ENCODE data around the gene TBL2. TPM values are rescaled to one million over a fixed set of nuclear protein-coding genes. Genes with fewer than 3 reads are reported as not detected.

Gene TBL2
- total and polyA plus RNA-seq, 11 donors, result 3.5 to 27.3 (median 14.1) TPM

DNA sequence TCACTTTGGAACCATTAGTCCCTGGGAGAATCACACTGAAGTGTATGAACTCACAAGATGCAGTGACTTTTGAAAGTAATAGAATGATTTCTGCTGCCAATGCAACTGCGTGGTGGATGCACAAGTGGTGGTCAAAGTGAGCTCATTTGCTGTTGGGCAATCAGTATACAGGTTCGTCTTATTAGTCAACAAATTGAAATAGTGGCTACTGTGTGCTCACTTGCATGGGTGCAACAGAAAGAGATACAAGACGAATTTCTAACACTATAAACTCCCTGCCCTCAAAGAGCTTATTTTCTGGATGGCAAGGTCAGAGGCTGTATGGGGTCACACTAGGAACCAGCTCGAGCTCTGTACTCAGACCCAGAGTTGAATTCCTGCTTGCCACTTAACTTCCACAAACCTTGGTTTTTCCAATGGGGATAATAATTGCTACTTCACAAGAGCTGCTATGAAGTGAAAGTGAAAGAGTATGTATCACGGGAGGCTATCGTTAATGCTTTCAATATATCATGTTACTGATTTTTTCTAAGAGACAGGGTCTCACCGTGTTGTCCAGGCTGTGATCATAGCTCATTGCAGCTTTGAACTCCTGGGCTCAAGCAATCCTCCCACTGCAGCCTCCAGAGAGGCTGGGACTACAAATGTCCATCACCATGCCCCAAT, 12.6 kb downstream of the TBL2 start:
- peak overlapping the region in 8 of 12 donors; percentile 12 to 47 (median 22) for H3K4me3 ChIP-seq
- peaks cover 0 to 11% (median 0%) of the 10 kb centered on the region in 12 donors for H3K4me1 ChIP-seq
- 65 to 75% (median 70%) methylated on average over 7 of the region's 7 CpGs for WGBS, 4 donors
- H3K9me3 ChIP-seq, result no peaks in the 10 kb centered on the region
- no peaks in the 10 kb centered on the region for H3K27me3 ChIP-seq
- H3K27ac ChIP-seq, result no peak overlapping the region
- peaks cover 0 to 24% (median 17%) of the 10 kb centered on the region in 9 donors for H3K36me3 ChIP-seq
- TF ChIP-seq, protein P1, sequence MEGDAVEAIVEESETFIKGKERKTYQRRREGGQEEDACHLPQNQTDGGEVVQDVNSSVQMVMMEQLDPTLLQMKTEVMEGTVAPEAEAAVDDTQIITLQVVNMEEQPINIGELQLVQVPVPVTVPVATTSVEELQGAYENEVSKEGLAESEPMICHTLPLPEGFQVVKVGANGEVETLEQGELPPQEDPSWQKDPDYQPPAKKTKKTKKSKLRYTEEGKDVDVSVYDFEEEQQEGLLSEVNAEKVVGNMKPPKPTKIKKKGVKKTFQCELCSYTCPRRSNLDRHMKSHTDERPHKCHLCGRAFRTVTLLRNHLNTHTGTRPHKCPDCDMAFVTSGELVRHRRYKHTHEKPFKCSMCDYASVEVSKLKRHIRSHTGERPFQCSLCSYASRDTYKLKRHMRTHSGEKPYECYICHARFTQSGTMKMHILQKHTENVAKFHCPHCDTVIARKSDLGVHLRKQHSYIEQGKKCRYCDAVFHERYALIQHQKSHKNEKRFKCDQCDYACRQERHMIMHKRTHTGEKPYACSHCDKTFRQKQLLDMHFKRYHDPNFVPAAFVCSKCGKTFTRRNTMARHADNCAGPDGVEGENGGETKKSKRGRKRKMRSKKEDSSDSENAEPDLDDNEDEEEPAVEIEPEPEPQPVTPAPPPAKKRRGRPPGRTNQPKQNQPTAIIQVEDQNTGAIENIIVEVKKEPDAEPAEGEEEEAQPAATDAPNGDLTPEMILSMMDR (IDR thresholded peaks at IDR 0.05), result no peak
- TF ChIP-seq POLR2A (IDR thresholded peaks at IDR 0.05), result no peak
- intact Hi-C loops (cut with DNase I), result no loop called here
- DNase-seq, result no peak
- ATAC-seq, result no peak

DNA sequence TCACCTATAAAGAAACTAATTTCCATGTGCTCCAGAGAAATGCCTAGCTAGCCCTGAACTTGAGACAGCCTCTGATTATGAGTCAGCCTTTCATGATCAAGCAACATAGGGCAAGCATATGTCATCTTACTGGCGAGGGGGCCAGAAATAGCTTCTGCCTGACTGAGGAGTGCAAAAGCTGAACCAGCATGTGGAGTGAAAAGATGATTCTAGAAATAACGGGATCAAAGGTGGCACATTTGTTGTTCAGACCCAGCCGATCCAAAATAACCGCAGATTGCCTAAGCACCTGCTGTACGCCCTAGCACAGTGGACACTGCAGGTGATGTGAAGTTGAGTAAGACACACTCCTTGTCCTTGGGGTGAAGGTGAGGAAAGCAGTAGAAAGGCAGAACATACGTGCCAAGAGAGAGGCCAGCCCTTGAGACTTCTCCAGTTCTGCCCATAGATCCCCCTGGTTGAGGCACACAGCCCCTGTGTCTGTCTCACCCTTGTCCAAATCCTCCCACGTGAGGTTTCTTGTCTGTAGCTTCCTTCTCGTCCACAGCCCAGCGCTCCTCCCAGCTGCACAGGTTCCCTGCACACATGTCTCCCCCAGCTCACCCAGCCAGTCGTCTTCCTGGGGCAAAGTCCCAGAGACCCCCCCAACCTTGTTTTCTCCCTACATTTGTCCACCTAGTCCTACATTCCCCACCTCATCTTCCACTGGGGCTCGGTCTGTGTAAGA, 18.1 kb downstream of the TBL2 start:
- peaks cover 0 to 4% (median 0%) of the 10 kb centered on the region in 9 donors for H3K36me3 ChIP-seq
- no peaks in the 10 kb centered on the region for H3K27me3 ChIP-seq
- no peak for ATAC-seq
- no peak for DNase-seq
- 55 to 62% (median 61%) methylated on average over 11 of the region's 11 CpGs for WGBS, 4 donors
- intact Hi-C loops (cut with DNase I), result no loop called here
- peak overlapping the region in 2 of 12 donors; percentile 9 to 34 for H3K27ac ChIP-seq
- H3K4me1 ChIP-seq, result peaks cover 0 to 20% (median 13%) of the 10 kb centered on the region in 12 donors
- no peak overlapping the region for H3K4me3 ChIP-seq
- TF ChIP-seq, protein P1 (IDR thresholded peaks at IDR 0.05), result no peak
- no peak for TF ChIP-seq POLR2A (IDR thresholded peaks at IDR 0.05)
- H3K9me3 ChIP-seq, result no peaks in the 10 kb centered on the region

DNA sequence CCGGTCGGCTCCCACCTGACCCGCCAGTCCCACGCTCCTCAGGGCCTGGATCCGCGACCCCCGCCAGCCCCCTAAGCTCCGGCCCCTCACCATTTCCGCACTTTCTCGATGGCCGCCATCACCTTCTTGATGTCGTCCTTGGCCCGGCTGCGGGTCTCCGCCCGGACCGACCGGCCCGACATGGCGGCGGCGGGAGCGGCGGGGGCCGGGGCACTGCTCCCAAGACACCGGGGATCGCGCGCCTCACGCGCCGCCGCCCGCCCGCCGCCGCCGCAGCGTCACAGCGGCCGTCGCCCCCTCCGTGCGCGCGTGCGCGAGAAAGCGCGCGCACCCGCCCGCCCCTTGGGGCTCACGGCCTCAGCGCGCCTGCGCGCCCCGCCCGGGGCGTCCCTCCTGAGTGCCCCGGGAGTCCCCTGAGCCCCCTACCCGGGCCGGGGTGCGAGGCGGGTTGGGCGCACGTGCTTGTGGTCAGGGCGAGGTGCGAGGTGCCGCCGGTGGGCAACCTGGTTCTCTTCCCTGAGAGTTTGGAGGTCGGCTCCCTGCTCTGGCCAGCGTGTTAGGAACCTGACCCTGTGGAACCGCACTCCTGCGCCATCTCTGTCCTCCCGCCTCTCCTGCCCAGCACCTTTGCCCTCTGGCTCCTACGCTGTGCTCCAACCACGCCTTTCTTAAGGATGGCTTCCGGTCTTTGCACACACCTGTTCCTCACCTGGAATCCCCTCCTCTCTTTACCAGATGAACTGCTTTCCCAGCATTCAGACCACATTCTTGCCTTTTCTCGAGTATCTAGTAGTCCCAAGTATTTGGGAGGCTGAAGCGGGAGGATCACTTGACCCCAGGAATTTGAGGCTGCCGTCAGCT, 20.8 kb downstream of the TBL2 start, which contains the start of gene BCL7B:
TSS of gene BCL7B (minus strand) at position 294 of the 861 bp plus-strand sequence. CDS start at position 182, 112 bp downstream.
- Histone ChIP-seq H3K4me1 (peaks cover 0 to 36% (median 21%) of the 10 kb centered on the region in 12 donors), H3K36me3 (peaks cover 0 to 27% (median 18%) of the 10 kb centered on the region in 9 donors), H3K27me3 (no peaks in the 10 kb centered on the region), H3K27ac (peak within 1 kb of the TSS; percentile 96 to 100 (median 99)), H3K9me3 (no peaks in the 10 kb centered on the region), H3K4me3 (peak within 1 kb of the TSS; percentile 31 to 96 (median 83))
- intact Hi-C loops (cut with DNase I), result loop anchor here in 6 of 10 donors (1.0 to 5.0 kb wide), 5 partner anchors 21 to 35 kb away; partner anchors contain the start of genes BAZ1B (in 6 of the 6) and TBL2 (in 3 of the 6)
- ATAC-seq (peak; percentile 8 to 67 (median 64)), DNase-seq (peak; percentile 71 to 88 (median 77))
- TF ChIP-seq POLR2A (IDR thresholded peaks at IDR 0.05), result peak; percentile 5 to 66
- TF ChIP-seq, protein P1 (IDR thresholded peaks at IDR 0.05), result no peak
- WGBS, 4 donors, result 5 to 22% (median 8%) methylated on average over 20 to 83 of the region's 83 CpGs

Data from heart left ventricle (tissue), 16 donors.